Stimulated activated CD4-positive, alpha-beta T cell treated with anti-CD3 and anti-CD28 coated beads, Interleukin-4, amount 100 ng/mL, for 48 hours (primary cell): Measurements from ENCODE around the gene IBTK.
"Not testable (repeated sequence)": the region's sequence is repeated elsewhere in the genome, so short reads cannot be mapped to it uniquely, and the experiment has no call there.

Experiments
- DNase-seq, 2 donors: peaks; one replicate each; pipeline ENCODE4 v3.0.0-alpha.2; 2020; ENCODE audit warnings: low read depth in 2 of 2

The IBTK gene

DNA sequence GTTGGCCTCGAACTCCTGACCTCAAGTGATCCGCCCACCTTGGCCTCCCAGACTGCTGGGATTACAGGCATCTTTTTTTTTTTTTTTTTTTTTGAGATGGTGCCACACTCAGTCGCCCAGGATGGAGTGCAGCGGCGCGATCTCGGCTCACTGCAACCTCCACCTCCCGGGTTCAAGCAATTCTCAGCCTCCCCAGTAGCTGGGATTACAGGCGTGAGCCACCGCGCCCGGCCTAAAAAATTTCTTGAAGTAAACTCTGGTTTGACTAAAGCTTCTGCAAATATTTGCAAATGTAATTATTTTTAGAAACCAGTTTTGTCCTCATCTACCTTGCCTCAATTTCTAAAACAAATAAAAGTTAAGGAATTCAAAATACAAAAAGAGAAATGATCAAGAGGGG is 1.2 kb downstream of the IBTK start:
- no peak for DNase-seq

DNA sequence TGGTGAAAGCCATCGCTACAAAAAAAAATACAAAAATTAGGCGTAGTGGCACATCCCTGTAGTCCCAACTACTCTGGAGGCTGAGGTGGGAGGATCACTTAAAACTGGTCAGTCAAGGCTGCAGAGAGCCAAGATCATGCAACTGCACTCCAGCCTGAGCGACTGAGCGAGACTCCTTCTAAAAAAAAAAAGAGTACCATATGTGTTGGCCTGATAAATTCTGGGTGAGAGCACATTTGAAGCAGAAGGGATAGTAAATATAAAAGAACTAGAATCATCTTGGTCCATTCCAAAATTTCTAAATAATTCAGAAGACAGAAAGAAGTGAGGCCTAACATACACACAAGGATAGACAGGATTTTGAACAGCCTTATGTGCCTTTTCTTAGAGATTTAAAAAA is 2.2 kb downstream of the IBTK start:
- DNase-seq, result no peak

DNA sequence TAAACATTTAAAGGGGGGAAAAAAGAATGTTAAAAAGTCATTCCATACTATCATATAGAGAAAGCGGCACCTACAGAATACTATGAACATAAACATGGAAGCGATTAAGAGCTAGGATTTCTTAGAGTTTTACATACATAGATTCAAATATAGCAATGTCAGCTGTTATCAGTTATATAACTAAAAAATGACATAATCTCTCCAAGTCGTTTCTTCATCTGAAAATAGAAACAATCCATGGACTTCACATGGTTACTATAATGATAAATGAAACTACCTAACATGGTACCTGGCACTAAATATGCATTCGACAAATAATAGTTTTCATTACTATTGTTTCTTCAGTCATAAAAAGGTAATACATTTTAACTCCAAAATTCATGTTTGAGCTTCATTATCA is 3.7 kb downstream of the IBTK start:
- no peak for DNase-seq

DNA sequence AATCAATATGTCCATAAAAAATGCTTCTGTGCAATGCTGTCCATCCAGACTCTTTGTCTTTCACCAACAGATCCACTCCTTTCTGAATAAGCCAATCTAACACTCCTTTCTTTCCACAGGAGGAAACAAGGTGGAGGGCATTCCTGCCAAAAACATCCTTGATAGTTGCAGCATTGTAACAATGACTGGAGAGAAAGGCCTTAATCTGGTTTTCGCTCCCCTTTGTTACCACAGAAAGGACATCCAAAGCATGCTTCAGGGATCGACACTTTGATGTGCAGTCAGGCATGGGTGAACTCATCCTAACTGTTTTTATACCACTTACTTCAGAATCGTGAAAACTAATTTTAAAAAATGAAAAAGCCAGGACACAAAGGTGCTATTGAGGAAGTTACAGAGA is 7.4 kb downstream of the IBTK start:
- no peak for DNase-seq

DNA sequence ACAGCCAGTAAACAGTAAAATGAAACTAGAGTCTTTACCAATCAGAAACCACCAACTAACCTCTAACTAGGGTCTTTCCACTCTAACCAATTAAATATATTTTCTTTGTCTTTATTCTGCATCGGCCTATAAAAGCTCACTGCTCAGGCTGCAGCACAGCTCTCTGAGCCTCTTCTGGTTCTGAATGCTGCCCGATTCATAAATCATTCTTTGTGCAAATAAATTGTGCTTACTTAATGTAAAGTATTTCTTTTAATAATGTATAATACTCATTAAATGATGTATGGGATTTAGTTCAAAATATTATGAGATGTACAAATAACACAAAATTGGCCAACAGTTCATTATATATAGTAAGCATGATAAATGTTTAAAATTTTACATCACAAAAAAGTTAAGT is 7.9 kb downstream of the IBTK start:
- DNase-seq, result no peak

DNA sequence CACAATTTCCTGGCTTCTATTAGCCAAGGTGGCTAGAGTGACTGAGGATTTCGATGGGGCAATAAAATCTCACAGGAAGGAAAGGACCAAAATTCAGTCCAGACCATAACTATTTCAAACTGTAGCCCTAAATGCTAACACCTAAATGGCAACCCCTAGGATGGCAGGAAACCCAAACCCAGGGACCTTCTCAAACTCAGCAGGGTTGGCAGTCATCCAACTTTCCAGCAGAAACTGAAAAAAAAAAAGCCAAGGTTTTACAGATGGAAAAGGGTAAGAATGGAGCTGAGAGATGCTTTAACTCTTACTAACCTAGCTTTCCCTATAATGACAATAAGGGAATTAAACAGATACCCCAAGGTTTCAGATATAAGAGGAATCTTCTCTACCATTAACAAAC is 10.5 kb downstream of the IBTK start:
- DNase-seq, result no peak

DNA sequence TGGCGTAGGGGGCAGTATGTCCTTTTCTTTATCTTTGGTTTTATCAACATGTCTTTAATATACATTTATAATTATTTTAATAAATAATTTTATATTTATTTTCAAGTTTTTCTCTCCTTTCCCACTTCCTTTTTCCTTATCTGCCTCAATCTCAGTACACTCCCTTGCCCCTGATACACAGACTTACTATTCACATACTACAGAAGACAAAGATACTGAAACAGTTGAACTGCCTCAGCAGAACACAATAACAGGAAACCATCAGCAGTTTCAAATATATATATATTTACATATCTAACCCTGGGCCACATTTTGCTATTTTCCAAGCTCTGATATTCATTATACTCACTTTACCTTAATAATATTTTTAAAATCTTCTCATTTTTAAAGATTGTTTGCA is 19.8 kb downstream of the IBTK start:
- DNase-seq, result no peak

DNA sequence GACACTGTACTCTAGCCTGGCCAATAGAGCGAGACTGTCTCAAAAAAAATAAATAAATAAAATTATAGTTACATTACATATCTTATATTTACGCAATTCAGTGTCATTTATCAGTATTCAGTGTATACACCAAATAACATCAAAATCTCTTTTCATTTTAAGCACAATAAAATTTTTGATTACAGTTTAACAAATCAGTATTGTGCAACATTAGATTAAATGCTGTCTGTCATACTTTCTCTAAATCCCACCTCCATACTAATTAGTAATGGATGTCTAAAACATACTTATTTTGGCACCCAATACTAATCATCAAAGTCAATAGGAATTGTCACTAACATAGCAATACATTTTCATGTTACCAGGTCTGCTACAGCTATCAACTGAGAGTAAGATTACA is 27.4 kb downstream of the IBTK start:
- no peak for DNase-seq

DNA sequence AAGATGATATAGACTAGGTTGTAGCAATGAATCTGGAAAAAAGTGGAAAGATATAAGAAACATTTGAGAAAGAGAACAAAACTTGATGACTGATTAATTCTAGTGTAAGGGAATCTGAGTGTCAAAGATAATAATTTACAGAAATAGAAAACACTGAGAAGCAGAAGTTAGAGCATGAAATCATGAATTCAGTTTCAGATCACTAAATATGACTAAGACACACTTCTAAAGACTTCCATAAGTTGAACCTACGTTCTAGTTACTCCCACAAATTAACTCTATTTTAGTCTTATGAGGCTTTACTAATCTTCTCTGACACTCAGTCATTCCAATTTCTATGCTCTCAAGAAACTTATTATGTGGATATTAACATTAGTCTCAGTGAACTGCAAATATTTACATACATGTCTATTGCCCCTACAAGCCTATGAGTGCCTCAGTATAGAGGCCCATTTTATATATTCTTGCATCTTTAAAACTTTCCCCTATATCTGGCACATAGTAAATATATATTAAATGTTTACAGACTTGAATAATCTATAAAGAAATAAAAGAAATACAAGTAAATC is 30.4 kb downstream of the IBTK start:
- DNase-seq, result no peak

DNA sequence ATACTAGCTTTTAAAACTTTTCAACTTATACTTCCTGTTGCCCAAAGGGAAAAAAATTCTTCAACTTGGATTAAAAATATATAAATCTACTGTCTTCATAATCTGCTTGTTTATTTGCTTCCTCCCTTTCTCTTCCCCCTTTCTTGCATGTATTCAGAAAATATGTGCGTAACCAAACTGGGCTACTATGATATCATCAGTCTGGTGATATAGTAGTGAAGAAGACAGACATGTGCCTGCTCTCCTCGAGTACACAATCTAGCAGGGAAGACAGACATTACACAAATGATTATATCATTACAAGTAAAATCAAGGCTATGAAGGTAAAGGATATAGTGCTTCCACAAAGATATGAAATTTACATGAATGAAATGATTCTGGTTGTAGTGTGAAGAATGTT is 31.0 kb downstream of the IBTK start:
- DNase-seq, result no peak

DNA sequence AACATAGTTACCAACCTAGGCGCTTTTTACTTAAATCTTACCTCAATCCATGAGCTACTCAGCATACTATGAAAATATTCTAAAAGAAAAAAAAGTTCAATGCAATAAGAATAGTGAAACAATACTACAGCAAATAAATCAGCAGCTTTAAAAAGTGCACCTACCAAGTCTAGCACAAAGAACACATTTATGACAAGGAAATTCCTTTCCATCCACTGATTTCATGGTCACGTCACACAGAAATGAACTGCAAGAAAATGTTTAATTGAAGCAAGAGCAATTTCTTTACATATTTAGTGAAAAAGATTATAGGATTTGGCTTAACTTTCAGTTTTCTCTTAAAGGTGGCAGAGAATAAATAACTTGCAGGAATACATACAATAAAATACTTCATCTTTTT is 36.2 kb downstream of the IBTK start:
- no peak for DNase-seq

DNA sequence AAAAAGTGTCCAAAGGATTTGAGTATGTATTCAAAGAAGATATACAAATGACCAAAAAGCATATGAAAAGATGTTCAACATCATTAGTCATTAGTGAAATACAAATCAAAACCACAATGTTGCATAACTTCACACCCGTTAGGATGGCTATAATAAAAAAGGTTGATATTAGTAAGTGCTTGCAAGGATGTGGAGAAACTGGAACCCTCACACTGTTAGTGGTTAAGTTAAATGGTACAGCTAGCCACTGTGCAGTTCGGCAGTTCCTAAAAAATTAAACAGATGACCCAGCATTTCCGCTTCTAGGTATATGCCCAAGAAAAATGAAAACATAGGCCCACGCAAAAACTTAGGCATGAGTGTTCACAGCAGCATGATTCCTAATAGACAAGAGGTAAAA is 38.6 kb downstream of the IBTK start:
- DNase-seq, result no peak

DNA sequence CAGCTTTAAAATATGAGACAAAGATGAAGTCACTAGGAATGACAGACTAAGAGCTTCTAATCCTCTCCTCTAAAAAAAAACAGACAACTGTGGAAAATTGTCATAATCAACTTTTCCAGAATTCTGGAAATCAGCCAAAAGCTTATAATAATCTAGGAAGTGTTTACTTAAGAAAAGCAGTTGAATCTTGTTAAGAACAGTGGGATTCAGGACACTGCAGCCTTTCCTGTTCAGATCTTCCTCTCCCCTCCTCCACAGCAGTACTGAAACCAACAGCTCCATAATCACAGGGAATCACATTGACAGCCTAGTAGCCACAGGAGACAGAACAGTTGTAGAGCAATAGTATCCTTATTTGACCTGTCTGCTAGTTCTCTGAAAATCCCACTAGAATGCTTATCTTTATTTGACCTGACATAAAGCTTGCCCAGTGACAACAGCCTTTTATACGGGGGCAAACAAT is 41.6 kb downstream of the IBTK start:
- DNase-seq, result no peak

DNA sequence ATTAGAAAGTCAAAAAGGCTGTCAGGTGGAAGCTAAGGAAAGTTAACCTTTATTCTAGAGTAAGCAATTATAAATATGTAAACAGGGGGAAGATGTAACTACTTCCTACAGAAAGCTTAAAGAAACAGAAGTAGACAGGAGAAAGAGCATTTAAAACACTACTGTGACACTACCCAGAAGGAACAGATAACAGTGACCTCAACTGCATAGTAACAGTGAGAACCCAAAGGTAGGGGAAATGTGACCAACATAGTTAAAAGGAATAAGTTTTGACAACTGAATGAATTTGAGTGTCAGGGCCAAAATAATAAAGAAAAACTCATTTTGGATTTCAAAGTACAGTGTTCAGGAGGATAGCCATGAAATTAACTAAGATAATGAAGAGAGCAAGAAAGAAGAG is 43.5 kb downstream of the IBTK start:
- DNase-seq, result no peak

DNA sequence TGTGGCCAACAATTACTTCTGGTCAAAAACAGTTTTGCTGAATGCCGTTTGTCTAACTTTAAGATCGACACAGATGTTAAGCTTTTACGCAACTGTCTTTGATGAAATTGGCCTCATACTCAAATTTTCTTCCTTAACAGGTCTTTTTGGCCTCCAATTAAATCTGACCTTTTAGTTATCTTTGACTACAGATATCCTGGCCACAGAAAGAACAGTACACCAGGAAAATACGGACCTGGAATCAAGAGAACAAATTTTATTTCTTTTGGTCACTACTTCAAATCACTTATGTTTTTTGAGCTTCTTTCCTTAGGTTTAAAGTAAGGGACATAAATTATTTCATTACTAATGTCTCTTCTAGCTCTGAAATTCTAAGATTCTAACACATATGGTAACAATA is 49.8 kb downstream of the IBTK start:
- no peak for DNase-seq

DNA sequence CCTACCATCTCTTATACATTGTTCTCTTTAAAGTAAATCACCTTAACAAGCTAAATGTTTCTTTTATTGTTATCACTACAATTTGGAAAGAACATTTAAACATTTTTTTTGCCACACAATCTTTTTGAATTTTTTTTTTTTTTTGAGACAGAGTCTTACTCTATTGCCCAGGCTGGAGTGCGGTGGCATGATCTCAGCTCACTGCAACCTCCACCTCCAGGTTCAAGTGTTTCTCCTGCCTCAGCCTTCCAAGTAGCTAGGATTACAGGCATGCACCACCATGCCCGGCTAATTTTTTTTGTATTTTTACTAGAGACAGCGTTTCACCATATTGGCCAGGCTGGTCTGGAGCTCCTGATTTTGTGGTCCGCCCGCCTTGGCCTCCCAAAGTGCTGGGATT is 50.3 kb downstream of the IBTK start:
- not testable (repeated sequence) for DNase-seq

DNA sequence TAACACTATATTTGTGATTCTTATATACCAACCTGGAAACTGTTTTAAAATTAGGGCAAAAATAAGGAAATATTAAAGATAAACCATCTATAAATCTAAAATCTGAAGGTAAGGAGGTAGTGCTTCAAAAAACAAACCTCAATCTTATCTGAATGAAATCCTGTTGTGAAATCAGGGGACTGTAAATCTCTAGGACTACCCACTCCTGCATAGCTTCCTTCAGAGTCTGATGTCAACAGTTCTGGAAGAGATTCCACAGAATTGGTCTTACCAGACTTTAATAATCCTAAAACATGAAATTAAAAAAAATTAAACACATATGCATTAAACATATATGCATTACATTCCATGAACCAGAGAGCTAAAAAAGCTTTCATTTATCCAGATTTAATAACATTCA is 51.4 kb downstream of the IBTK start:
- no peak for DNase-seq

DNA sequence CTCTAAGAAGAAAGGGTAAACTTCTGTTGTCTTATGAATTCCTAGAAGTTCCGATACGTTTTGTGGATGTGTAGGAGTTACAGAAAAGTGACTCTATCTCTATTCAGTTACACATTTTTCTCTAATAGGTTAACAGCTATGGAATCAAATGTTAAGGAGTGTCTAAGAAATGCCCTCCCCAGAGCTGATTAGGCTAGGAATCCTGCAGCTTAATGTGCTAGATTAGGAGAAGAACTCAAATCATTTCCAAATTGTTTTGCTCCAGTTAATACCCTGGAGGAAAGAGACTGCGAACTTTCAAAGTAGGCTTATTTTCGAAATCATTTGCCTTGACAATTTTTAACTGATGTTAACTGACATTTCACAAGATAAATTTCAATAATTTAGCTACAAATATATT is 51.9 kb downstream of the IBTK start:
- DNase-seq, result no peak

DNA sequence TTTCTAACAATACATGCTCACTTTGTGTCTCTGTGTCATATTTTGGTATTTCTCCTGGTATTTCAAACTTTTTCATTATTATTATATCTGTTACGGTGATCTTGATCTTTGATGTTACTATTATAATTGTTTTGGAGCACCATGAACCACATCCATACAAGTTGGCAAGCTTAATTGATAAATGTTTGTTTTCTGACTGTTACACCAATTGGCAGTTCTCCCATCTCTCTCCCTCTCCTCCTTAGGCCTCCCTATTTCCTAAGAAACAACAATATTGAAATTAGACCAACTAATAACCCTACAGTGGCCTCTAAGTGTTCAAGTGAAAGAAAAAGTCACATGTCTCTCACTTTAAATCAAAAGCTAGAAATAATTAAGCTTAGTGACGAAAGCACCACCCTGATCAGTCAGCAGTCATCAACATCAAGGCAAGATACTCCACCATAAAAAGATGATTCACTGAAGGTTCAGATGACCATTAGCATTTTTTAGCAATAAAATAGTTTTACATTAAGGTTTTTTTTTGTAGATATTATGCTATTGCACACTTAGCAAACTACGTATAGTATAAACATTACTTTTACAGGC is 61.5 kb downstream of the IBTK start:
- DNase-seq, result no peak

DNA sequence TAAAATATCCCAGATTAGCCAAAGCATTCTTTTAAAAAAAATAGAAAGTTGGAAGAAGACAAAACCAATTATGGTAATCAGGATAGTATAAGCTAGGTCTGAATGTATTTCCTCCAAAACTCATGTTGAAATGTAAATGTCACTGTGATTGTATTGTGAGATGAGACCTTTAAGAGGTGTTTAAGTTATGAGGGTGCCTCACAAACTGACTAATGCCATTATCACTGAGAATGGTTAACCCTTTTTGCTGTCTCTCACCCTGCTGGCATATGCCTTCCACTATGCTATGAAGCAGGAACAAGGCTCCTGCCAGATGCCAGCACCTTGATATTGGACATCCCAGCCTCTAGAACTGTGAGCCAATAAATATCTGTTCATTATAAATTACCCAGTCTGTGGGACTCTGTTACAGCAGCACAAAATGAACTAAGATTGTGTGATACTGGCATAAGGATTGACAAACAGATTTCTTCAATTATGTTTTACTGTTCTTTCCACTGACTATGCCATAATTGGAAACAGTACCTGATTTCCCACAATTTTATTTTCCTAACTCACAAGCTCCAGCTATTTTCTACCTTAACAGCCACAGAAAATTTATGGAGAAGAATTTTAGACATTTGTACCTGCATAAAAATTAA is 63.8 kb downstream of the IBTK start:
- no peak for DNase-seq

DNA sequence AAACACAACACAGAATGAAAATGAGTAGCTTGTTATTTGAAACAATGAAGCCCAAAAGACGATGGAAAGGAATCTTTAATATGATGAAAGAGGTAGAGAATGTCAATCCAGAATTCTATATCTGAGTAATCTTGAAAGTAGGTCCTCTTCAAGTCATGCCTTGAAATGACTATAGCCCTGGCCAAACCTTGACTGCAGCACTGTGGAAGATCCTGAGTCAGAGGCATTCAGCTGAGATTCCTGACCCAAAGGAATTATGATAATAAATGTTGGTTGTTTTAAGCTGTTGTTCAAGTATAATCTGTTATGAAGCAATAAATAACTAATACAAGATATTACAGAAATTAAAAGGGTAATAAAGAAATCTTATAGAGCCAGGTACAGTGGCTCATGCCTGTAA is 64.8 kb downstream of the IBTK start:
- DNase-seq, result no peak

DNA sequence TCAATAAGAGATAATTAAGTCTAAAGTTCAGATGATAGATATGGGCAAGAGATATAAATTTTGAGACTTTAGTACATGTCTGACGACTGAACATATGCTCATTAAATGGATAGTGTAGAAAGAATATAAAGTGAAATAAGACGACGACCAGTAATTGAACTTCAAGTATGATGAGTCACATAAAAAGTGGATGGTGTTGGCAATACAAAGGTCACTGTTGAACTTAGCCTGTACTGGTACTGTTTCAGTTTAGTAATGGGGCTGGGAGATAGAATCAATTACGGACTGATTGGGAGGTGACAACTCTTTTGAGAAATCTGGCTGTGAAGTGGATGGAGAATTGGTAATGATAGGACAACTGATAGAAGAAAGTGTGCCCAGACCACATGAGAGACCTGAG is 68.1 kb downstream of the IBTK start:
- DNase-seq, result no peak

DNA sequence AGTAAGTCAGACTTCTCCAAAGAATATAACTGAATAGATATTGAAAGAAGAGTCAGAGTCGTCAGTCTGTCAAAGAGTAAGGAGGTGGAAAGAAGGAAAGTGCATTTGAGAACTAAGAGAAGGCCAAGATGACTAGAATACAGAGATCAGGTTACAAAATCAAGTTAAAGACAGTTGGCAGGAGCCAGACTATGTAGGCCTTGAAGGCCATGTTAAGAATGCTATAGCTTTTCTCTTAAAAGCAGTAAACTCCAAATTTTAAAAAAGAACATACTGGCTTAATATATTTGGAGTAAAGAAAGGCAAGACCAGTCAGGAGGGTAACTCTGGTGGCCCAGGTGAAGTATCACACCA is 68.8 kb downstream of the IBTK start:
- no peak for DNase-seq
